Stomach (tissue), 9 donors: Measurements from ENCODE around the gene CADPS. TPM values are rescaled to one million over a fixed set of nuclear protein-coding genes. Genes with fewer than 3 reads are reported as not detected.

Source experiments
- DNase-seq, 2 donors: peaks; one replicate each; pipeline versions ENCODE4 v3.0.0 to v3.0.0-alpha.2; 2013 to 2019
- H3K27ac ChIP-seq, 5 donors: fragments of 200-600 bp in 4 of 5; sonication (generic) in 4 of 5; one replicate each; pipeline ENCODE4 v1.5.1; 2013 to 2019; ENCODE audit warnings: mild to moderate bottlenecking in 1 of 5, moderate library complexity in 1 of 5
- H3K27me3 ChIP-seq, 3 donors: fragments of 200-600 bp; sonication (generic); one replicate each; pipeline ENCODE4 v1.5.1; 2017 to 2019; ENCODE audit warnings: mixed run types in 1 of 3
- H3K36me3 ChIP-seq, 4 donors: fragments of 200-600 bp; sonication (generic); 1 replicate in 3 of 4; 2 replicates in 1 of 4; pipeline ENCODE4 v1.5.1; 2016 to 2019
- H3K4me1 ChIP-seq, 4 donors: fragments of 200-600 bp; sonication (generic); one replicate each; pipeline ENCODE4 v1.5.1; 2016 to 2019
- H3K4me3 ChIP-seq, 4 donors: fragments of 200-600 bp; sonication (generic) in 3 of 4; one replicate each; pipeline ENCODE4 v1.5.1; 2016 to 2019; ENCODE audit warnings: mild to moderate bottlenecking in 1 of 4
- H3K9me3 ChIP-seq, 4 donors: fragments of 200-600 bp; sonication (generic); one replicate each; pipeline ENCODE4 v1.5.1; 2016 to 2019
- EP300 ChIP-seq: sonication (generic); formaldehyde crosslinking; IDR thresholded peaks from one replicate; pipeline ENCODE4 v1.6.1; 2017; ENCODE audit warnings: antibody characterized with exemption
- POLR2A ChIP-seq, 4 donors: fragments of 450-650 bp; IDR thresholded peaks; one replicate each; pipeline ENCODE4 v1.6.1; 2016; ENCODE audit warnings: antibody characterized with exemption in 4 of 4, control low read depth in 2 of 4, mild to moderate bottlenecking in 1 of 4, moderate library complexity in 1 of 4
- POLR2AphosphoS5 ChIP-seq, 3 donors: sonication (generic); formaldehyde crosslinking; IDR thresholded peaks; one replicate each; pipeline ENCODE4 v1.6.1; 2016; ENCODE audit warnings: antibody characterized with exemption in 3 of 3
- WGBS, 5 donors: extraction: QIAGEN DNeasy Blood & Tissue Kit in 3 of 5; methylation state at CpG; one replicate each; pipeline versions ENCODE4 v1.1.5 to v1.1.7; 2013 to 2018; 5-methylcytosine and 5-hydroxymethylcytosine counted together
- intact Hi-C: fragments of 100-400 bp; cut with DNase I; formaldehyde crosslinking; loops from one replicate; pipeline ENCODE4 v1.15.1; 2023; ENCODE audit warnings: low total_unique reads
- polyA plus RNA-seq, 3 donors: library from polyadenylated mRNA; stranded (reverse); fragments of 200-250 nt; gene quantifications; one replicate each; pipeline ENCODE4 v1.2.3, GENCODE V29; 2013
- total RNA-seq, 5 donors: library from RNA; depleted of rRNA; stranded (reverse); fragments of >200 nt; gene quantifications; one replicate each; pipeline versions ENCODE4 v1.1.0 to v1.2.3, GENCODE V29; 2014 to 2016
- TF ChIP-seq, protein P1 (sequence below), 7 experiments: fragments of 450-650 bp in 4 of 7; fragments of 200-600 bp in 3 of 7; sonication (generic) in 3 of 7; IDR thresholded peaks; one replicate each; pipeline ENCODE4 v1.5.1; 2016 to 2019; ENCODE audit warnings: antibody characterized with exemption in 7 of 7, control low read depth in 2 of 7, mild to moderate bottlenecking in 1 of 7
- donor health status: healthy with polysubstance abuse.
- donor health status: Bipolar disorder and iron deficiency.
- donor health status: healthy.

CADPS gene
- total and polyA plus RNA-seq, 8 donors, result 0.58 to 32.2 (median 3.4) TPM

DNA sequence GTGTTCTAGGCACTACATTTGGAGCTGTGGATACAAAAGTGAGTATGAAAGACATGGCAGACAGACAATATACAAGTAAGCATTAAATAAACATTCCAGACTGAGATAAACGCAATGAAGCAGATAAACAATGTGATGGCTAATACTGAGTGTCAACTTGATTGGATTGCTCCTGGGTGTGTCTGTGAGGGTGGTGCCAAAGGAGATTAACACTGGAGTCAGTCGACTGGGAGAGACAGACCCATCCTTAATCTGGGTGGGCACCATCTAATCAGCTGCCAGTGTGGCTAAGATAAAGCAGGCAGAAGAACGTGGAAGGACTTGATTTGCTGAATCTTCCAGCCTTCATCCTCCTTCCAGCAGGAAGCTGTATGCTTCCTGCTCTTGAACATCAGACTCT lies 77.2 kb downstream of the CADPS start:
- Histone ChIP-seq H3K9me3 (no peaks in the 10 kb centered on the region), H3K27me3 (no peaks in the 10 kb centered on the region), H3K27ac (no peak overlapping the region), H3K4me1 (no peaks in the 10 kb centered on the region), H3K36me3 (no peaks in the 10 kb centered on the region), H3K4me3 (no peak overlapping the region)
- TF ChIP-seq, protein P1, sequence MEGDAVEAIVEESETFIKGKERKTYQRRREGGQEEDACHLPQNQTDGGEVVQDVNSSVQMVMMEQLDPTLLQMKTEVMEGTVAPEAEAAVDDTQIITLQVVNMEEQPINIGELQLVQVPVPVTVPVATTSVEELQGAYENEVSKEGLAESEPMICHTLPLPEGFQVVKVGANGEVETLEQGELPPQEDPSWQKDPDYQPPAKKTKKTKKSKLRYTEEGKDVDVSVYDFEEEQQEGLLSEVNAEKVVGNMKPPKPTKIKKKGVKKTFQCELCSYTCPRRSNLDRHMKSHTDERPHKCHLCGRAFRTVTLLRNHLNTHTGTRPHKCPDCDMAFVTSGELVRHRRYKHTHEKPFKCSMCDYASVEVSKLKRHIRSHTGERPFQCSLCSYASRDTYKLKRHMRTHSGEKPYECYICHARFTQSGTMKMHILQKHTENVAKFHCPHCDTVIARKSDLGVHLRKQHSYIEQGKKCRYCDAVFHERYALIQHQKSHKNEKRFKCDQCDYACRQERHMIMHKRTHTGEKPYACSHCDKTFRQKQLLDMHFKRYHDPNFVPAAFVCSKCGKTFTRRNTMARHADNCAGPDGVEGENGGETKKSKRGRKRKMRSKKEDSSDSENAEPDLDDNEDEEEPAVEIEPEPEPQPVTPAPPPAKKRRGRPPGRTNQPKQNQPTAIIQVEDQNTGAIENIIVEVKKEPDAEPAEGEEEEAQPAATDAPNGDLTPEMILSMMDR (IDR thresholded peaks at IDR 0.05), result no peak
- TF ChIP-seq EP300, result no peak
- TF ChIP-seq POLR2A (IDR thresholded peaks at IDR 0.05), result no peak
- TF ChIP-seq POLR2AphosphoS5 (IDR thresholded peaks at IDR 0.05), result no peak
- intact Hi-C loops, result no loop called here
- no peak for DNase-seq
- 6 to 16% (median 8%) methylated on average over 3 of the region's 3 CpGs for WGBS, 5 donors

DNA sequence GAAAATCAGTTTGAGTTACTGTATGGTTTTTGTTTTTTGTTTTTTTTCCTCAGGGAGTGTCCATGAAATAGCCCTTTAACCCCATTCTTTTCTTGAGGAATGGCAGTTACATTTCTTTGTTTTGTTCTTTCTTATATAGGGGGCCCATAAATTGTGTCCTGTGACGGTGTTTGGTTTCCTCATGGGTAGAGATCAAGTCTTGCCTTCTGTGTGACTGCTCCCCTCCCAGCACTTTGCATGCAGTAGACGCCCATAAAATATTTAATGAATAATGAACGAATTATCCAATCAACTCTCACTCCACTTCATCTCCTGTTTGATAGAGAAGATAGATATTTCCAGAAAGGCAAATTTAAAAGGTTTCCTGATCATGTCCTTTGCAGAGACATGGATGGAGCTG lies 78.1 kb downstream of the CADPS start:
- Histone ChIP-seq H3K27me3 (no peaks in the 10 kb centered on the region), H3K36me3 (no peaks in the 10 kb centered on the region), H3K9me3 (no peaks in the 10 kb centered on the region), H3K4me3 (no peak overlapping the region), H3K4me1 (no peaks in the 10 kb centered on the region), H3K27ac (no peak overlapping the region)
- TF ChIP-seq EP300 (no peak), POLR2AphosphoS5 (IDR thresholded peaks at IDR 0.05) (no peak)
- DNase-seq, result no peak
- intact Hi-C loops, result no loop called here
- 49 to 74% (median 51%) methylated on average over 3 of the region's 3 CpGs for WGBS, 5 donors

DNA sequence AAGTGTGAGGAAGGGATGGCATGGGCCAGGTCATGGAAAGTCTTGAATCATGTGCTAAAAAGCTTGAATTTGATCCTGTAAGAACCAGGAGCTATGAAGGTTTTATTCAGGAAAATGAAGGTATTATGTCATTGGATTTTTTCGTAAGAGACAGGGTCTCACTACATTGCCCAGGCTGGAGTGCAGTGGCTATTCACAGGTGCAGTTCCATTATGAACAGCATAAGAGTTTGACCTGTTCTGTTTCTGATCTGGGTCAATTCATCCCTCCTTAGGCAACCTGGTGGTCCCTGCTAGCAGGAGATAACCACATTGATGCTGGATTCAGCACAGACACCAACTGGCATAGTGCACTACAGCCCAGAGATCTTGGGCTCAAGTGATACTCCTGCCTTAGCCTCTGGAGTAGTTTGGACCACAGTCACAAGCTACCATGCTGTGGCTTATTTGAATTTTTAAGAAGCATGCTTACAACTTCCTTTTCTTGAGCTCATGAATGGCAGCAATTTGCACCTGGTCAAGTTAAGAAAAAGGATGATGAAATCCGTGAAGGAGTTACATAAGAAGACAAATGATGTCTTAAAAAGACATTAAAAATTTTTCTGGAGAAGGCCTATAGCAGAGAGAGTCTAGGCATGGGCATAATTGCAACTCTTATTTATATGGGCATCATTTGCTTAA lies 79.1 kb downstream of the CADPS start:
- no peaks in the 10 kb centered on the region for H3K4me1 ChIP-seq
- intact Hi-C loops, result no loop called here
- no peaks in the 10 kb centered on the region for H3K9me3 ChIP-seq
- no peaks in the 10 kb centered on the region for H3K36me3 ChIP-seq
- 73 to 86% (median 77%) methylated on average over 2 of the region's 2 CpGs for WGBS, 5 donors
- TF ChIP-seq, protein P1 (IDR thresholded peaks at IDR 0.05), result no peak
- TF ChIP-seq POLR2AphosphoS5 (IDR thresholded peaks at IDR 0.05) (no peak), POLR2A (IDR thresholded peaks at IDR 0.05) (no peak), EP300 (no peak)
- DNase-seq, result no peak
- H3K27ac ChIP-seq, result no peak overlapping the region
- H3K27me3 ChIP-seq, result no peaks in the 10 kb centered on the region
- no peak overlapping the region for H3K4me3 ChIP-seq

DNA sequence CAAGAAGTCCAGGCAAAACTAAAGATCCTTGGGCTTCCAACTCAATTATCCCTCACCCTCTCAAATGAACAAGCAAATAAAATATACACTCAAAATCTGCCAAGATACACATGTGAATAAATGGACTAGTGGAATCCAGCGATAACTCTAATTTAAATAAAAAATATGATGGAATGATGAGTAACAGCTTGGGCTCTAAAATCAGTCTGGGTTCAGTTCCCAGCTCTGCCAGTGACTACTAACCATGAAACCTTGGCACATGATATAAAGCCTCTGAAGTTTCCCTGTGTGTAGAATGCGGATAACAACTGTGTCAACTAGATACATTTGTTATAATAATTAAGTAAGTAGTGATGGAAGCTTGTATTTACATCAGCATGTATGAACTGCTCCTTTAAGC lies 81.3 kb downstream of the CADPS start:
- intact Hi-C loops, result no loop called here
- TF ChIP-seq EP300, result no peak
- TF ChIP-seq, protein P1 (IDR thresholded peaks at IDR 0.05), result no peak
- TF ChIP-seq POLR2A (IDR thresholded peaks at IDR 0.05), result no peak
- TF ChIP-seq POLR2AphosphoS5 (IDR thresholded peaks at IDR 0.05), result no peak
- 79 to 94% (median 86%) methylated on average over 2 of the region's 2 CpGs for WGBS, 5 donors
- no peak for DNase-seq
- no peaks in the 10 kb centered on the region for H3K36me3 ChIP-seq
- no peak overlapping the region for H3K4me3 ChIP-seq
- no peaks in the 10 kb centered on the region for H3K27me3 ChIP-seq
- H3K27ac ChIP-seq, result no peak overlapping the region
- no peaks in the 10 kb centered on the region for H3K4me1 ChIP-seq
- no peaks in the 10 kb centered on the region for H3K9me3 ChIP-seq

DNA sequence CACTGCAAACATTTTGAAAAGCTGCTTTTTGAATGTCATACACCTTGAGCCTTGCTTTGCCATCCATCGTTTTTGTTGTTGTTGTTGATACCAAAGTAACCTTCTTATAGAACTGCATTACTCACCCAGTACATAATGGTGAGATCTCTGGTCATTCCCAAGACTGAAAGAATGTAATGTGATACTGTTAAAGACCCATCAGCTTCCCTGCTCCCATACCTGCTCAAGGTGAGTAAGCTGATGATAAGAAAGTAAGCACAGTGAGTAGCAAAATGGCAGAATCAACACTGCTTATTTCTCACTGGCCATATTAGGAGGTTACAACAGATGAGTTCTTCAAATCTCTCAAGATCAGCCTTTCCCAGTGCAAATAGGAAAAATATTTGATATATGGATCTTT lies 89.8 kb downstream of the CADPS start:
- 57 to 71% (median 61%) methylated on average over 1 of the region's 1 CpG for WGBS, 5 donors

More for the DNA sequence above, 89.8 kb downstream of the CADPS start:
- no peak overlapping the region for H3K4me3 ChIP-seq
- H3K4me1 ChIP-seq, result no peaks in the 10 kb centered on the region
- no peaks in the 10 kb centered on the region for H3K27me3 ChIP-seq
- TF ChIP-seq, protein P1 (IDR thresholded peaks at IDR 0.05), result no peak
- no peak for TF ChIP-seq EP300
- TF ChIP-seq POLR2A (IDR thresholded peaks at IDR 0.05), result no peak
- no peak for TF ChIP-seq POLR2AphosphoS5 (IDR thresholded peaks at IDR 0.05)
- no peak for DNase-seq
- no peaks in the 10 kb centered on the region for H3K36me3 ChIP-seq
- H3K9me3 ChIP-seq, result no peaks in the 10 kb centered on the region
- intact Hi-C loops, result no loop called here
- H3K27ac ChIP-seq, result no peak overlapping the region
